Measurements from ENCODE around the gene ADAT3. TPM values are rescaled to one million over a fixed set of nuclear protein-coding genes. Genes with fewer than 3 reads are reported as not detected.

The ADAT3 gene
- total and polyA plus RNA-seq, 2 of the 4 experiments (the other 2 are of a cell fraction) = 0.36 to 2.8 TPM

- no peak overlapping the region for H2BK120ac ChIP-seq (ENCODE audit: low read depth, low read length)
- no peak overlapping the region for H3K9ac ChIP-seq (ENCODE audit: low read depth, low read length)
- DNase-seq (no peak), ATAC-seq (ENCODE audit: low read depth) (no peak)
- no peak overlapping the region for H2AFZ ChIP-seq (replicated peaks; ENCODE audit: low read length, poor library complexity)
- no peak overlapping the region for H4K5ac ChIP-seq (ENCODE audit: low read depth, low read length)
- no peak overlapping the region for H3K14ac ChIP-seq (replicated peaks; ENCODE audit: low read depth, low read length)
- no peak overlapping the region for H3K4ac ChIP-seq (ENCODE audit: low read depth, low read length)
- H3K36me3 ChIP-seq (ENCODE audit: control insufficient read depth, insufficient read depth, low read length) = peaks cover 6% of the 10 kb centered on the region
- dilution Hi-C loops (cut with HindIII; ENCODE audit: low sequenced_read_pairs, unreplicated experiment) = no loop called here
- no peak overlapping the region for H4K8ac ChIP-seq (ENCODE audit: low read depth in 2 of 2, low read length in 2 of 2)
- CTCF ChIA-PET = no interaction called here
- H3K27me3 ChIP-seq (ENCODE audit: control insufficient read depth, insufficient read depth, low read length) = no peaks in the 10 kb centered on the region
- no peaks in the 10 kb centered on the region for H3K4me1 ChIP-seq (ENCODE audit: control insufficient read depth, insufficient read depth, low read length)
- WGBS, 2 experiments (ENCODE audit: extremely low coverage in 2 of 2, insufficient read length in 1 of 2) = 92% methylated on average over 22 of the region's 42 CpGs; no CpG with 5 or more reads in 1 of the 2 experiments
- H3K18ac ChIP-seq (ENCODE audit: low read depth, low read length) = no peak overlapping the region
- in situ Hi-C loops (cut with MboI; ENCODE audit: low sequenced_read_pairs) = no loop called here
- H3K79me1 ChIP-seq (ENCODE audit: low read depth in 1 of 2, low read length in 2 of 2) = peaks cover 9 to 68% of the 10 kb centered on the region in 2 experiments
- no peak overlapping the region for H4K91ac ChIP-seq (ENCODE audit: insufficient read depth, low read depth, low read length)
- intact Hi-C loops (cut with micrococcal nuclease) = no loop called here
- no peak overlapping the region for H3K23ac ChIP-seq (ENCODE audit: low read depth, low read length)
- H3K4me3 ChIP-seq (ENCODE audit: insufficient read depth, low read depth, low read length) = no peak overlapping the region
- POLR2A ChIA-PET (ENCODE audit: unreplicated experiment) = no interaction called here
- H3K4me2 ChIP-seq (ENCODE audit: low read depth, low read length) = no peak overlapping the region
- H3K9me1 ChIP-seq (ENCODE audit: insufficient read depth, low read length) = peaks cover 6% of the 10 kb centered on the region; the same call in 1 of the 2 replicates
- BruUV-seq (replicated peaks) = no TSS peak
- no peak overlapping the region for H2AK9ac ChIP-seq (replicated peaks; ENCODE audit: low read depth, low read length, poor library complexity)
- H4K20me1 ChIP-seq (ENCODE audit: insufficient read depth, low read length) = peaks cover 74% of the 10 kb centered on the region
- no peak overlapping the region for H3K27ac ChIP-seq (ENCODE audit: insufficient read depth, low read length)
- no peak overlapping the region for H2BK20ac ChIP-seq (ENCODE audit: low read depth, low read length)
- no peak overlapping the region for H2AK5ac ChIP-seq (ENCODE audit: low read depth, low read length)
- H3K9me3 ChIP-seq (ENCODE audit: control insufficient read depth, insufficient read depth, low read length) = no peaks in the 10 kb centered on the region
- no peak overlapping the region for H2BK15ac ChIP-seq (ENCODE audit: low read depth, low read length)
- no peak overlapping the region for H3K56ac ChIP-seq (ENCODE audit: extremely low read depth, insufficient read depth, low read length)
- H2BK5ac ChIP-seq (ENCODE audit: low read depth, low read length, poor library complexity, severe bottlenecking) = no peak overlapping the region
- no peak for TF ChIP-seq POLR2A (IDR thresholded peaks at IDR 0.05; ENCODE audit: low read depth, low read length)
- TF ChIP-seq BHLHE40 (IDR thresholded peaks at IDR 0.05; ENCODE audit: low read depth, low read length) = no peak
- TF ChIP-seq FOS (IDR thresholded peaks at IDR 0.05; ENCODE audit: low read depth, low read length) = no peak
- TF ChIP-seq MAFK (IDR thresholded peaks at IDR 0.05; ENCODE audit: low read depth, low read length) = no peak
- TF ChIP-seq SMC3 (IDR thresholded peaks at IDR 0.05; ENCODE audit: low read depth, low read length) = no peak
- TF ChIP-seq USF2 (IDR thresholded peaks at IDR 0.05; ENCODE audit: low read depth, low read length) = no peak
- TF ChIP-seq, protein P1, sequence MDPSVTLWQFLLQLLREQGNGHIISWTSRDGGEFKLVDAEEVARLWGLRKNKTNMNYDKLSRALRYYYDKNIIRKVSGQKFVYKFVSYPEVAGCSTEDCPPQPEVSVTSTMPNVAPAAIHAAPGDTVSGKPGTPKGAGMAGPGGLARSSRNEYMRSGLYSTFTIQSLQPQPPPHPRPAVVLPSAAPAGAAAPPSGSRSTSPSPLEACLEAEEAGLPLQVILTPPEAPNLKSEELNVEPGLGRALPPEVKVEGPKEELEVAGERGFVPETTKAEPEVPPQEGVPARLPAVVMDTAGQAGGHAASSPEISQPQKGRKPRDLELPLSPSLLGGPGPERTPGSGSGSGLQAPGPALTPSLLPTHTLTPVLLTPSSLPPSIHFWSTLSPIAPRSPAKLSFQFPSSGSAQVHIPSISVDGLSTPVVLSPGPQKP (IDR thresholded peaks at IDR 0.05; ENCODE audit: borderline replicate concordance, low read depth, low read length) = no peak
- TF ChIP-seq CTCF (conservative IDR thresholded peaks at IDR 0.05; ENCODE audit: low read depth, low read length) = no peak
- TF ChIP-seq MXI1 (IDR thresholded peaks at IDR 0.05; ENCODE audit: borderline replicate concordance, low read depth, low read length) = no peak
- no peak for TF ChIP-seq RFX5 (IDR thresholded peaks at IDR 0.05; ENCODE audit: low read depth, low read length)
- no peak for TF ChIP-seq CHD1 (IDR thresholded peaks at IDR 0.05; ENCODE audit: low read depth, low read length)
- no peak for TF ChIP-seq NFE2L2 (IDR thresholded peaks at IDR 0.05; ENCODE audit: low read depth, low read length)
- no peak for TF ChIP-seq MAZ (IDR thresholded peaks at IDR 0.05; ENCODE audit: borderline replicate concordance, low read depth, low read length)
- TF ChIP-seq RCOR1 (IDR thresholded peaks at IDR 0.05; ENCODE audit: insufficient replicate concordance, low read length) = no peak
- no peak for TF ChIP-seq CEBPB (IDR thresholded peaks at IDR 0.05; ENCODE audit: low read depth, low read length)
Observed at GRCh38 chr19:1961000-1961883, 56.0 kb downstream of the ADAT3 start.

All from IMR-90 (cell line).